Measurements from ENCODE around the gene IGBP1. TPM values are rescaled to one million over a fixed set of nuclear protein-coding genes. Genes with fewer than 3 reads are reported as not detected.
A peak's percentile ranks its signal among the peaks of the same experiment; 100 is the strongest.
"Not testable (repeated sequence)": the region's sequence is repeated elsewhere in the genome, so short reads cannot be mapped to it uniquely, and the experiment has no call there.

IGBP1 gene
- total and polyA plus RNA-seq, 4 donors: 65.2 to 79.5 (median 69.8) TPM

GRCh38 chrX:70175338-70175737, 42.1 kb downstream of the IGBP1 start:
- DNase-seq (ENCODE audit: low read depth in 4 of 6, low spot score in 6 of 6): no peak
- Histone ChIP-seq H3K27ac (ENCODE audit: low read depth, low read length) (no peak overlapping the region), H3K9me3 (ENCODE audit: control insufficient read depth, insufficient read depth, low read length) (no peaks in the 10 kb centered on the region), H3K27me3 (ENCODE audit: control insufficient read depth, insufficient read depth, low read length) (no peaks in the 10 kb centered on the region), H3K36me3 (ENCODE audit: control insufficient read depth, insufficient read depth, low read length) (no peaks in the 10 kb centered on the region), H3K4me1 (ENCODE audit: control insufficient read depth, insufficient read depth, low read length) (no peaks in the 10 kb centered on the region), H3K4me3 (ENCODE audit: low read depth, low read length) (no peak overlapping the region)
- WGBS (ENCODE audit: insufficient coverage): 83% methylated on average over 3 of the region's 7 CpGs

DNA sequence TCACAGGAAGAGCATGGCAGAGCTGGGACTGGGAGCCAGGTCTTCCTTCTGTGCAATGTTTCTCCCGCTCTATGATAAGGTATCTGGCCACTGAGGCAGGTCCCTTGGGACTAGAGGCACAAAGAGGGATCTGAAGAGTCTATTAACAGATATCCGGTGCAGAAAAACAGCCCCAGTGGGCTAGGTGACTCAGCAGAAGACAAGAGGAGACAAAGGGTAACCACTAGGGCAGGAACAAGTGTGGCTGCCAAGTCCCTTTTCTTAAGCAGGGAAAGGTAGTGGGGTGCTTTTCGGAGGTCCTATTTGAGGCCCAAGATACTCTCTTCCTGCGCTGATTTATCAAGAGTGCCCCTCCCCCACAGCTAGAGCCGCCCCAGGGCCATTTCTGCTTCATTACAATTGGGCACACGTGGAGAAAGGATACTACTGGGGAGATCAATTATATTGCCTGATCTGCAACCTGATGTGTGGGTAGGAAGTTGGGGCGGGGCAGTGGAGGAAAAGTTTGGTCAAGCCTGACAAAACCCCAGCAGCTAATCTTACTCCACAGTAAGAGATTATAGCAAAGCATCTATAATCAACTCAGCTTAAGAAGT, 43.8 kb downstream of the IGBP1 start, which contains the start of gene DGAT2L6:
Gene DGAT2L6 (plus strand): TSS at position 546 of the 596 bp plus-strand sequence. CDS start 100 bp downstream, outside the sequence.
- H3K27me3 ChIP-seq (ENCODE audit: control insufficient read depth, insufficient read depth, low read length): no peaks in the 10 kb centered on the region
- no peaks in the 10 kb centered on the region for H3K4me1 ChIP-seq (ENCODE audit: control insufficient read depth, insufficient read depth, low read length)
- no peak for DNase-seq (ENCODE audit: low read depth in 4 of 6, low spot score in 6 of 6)
- no peaks in the 10 kb centered on the region for H3K36me3 ChIP-seq (ENCODE audit: control insufficient read depth, insufficient read depth, low read length)
- WGBS (ENCODE audit: insufficient coverage): 60% methylated on average over 2 of the region's 7 CpGs
- H3K27ac ChIP-seq (ENCODE audit: low read depth, low read length): no peak within 1 kb of the TSS
- H3K9me3 ChIP-seq (ENCODE audit: control insufficient read depth, insufficient read depth, low read length): no peaks in the 10 kb centered on the region
- H3K4me3 ChIP-seq (ENCODE audit: low read depth, low read length): no peak within 1 kb of the TSS

DNA sequence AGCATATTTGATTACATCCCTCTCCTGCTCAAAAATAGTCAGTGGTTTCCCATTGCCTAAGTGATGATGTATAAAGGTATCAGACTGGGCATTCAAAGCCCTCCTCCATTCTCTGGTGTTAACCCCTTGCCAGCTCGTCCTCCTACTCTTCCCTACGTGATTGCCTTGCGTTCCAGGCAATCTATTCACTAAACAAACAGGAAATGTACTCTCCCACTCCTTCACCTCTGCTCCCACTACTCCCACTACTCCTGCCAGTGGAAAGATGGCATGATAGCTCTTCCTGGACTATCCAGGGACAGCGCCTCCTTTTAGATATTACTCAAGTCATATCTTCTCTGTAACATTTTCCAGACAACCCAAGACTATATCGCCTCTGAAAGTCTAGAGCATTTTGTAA, 49.8 kb downstream of the IGBP1 start:
- no peaks in the 10 kb centered on the region for H3K9me3 ChIP-seq (ENCODE audit: control insufficient read depth, insufficient read depth, low read length)
- no peaks in the 10 kb centered on the region for H3K27me3 ChIP-seq (ENCODE audit: control insufficient read depth, insufficient read depth, low read length)
- no peaks in the 10 kb centered on the region for H3K4me1 ChIP-seq (ENCODE audit: control insufficient read depth, insufficient read depth, low read length)
- no peak overlapping the region for H3K4me3 ChIP-seq (ENCODE audit: low read depth, low read length)
- H3K36me3 ChIP-seq (ENCODE audit: control insufficient read depth, insufficient read depth, low read length): no peaks in the 10 kb centered on the region
- H3K27ac ChIP-seq (ENCODE audit: low read depth, low read length): no peak overlapping the region
- WGBS (ENCODE audit: insufficient coverage): 59% methylated on average over 3 of the region's 5 CpGs
- DNase-seq (ENCODE audit: low read depth in 4 of 6, low spot score in 6 of 6): no peak

DNA sequence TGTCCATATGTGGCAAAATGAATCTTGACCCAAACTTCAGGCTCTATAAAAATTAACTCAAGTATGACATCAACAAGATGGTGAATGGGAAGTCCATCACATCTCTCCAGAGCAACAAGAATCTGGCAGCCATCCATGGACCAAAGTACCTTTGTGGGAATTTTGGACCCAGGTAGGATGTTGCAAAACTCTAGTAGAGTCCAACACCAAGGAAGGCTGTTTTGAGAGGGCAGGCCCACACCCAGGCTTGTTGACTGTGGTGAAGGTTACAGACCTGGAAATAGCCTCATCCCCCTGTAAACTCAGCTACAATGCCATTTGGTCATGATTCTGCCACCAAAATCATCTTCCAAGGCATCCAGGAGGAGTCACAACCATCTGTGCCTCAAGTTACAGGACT, 57.0 kb downstream of the IGBP1 start:
- Histone ChIP-seq H3K4me3 (ENCODE audit: low read depth, low read length) (no peak overlapping the region), H3K27me3 (ENCODE audit: control insufficient read depth, insufficient read depth, low read length) (no peaks in the 10 kb centered on the region), H3K4me1 (ENCODE audit: control insufficient read depth, insufficient read depth, low read length) (no peaks in the 10 kb centered on the region), H3K27ac (ENCODE audit: low read depth, low read length) (no peak overlapping the region), H3K9me3 (ENCODE audit: control insufficient read depth, insufficient read depth, low read length) (no peaks in the 10 kb centered on the region), H3K36me3 (ENCODE audit: control insufficient read depth, insufficient read depth, low read length) (no peaks in the 10 kb centered on the region)
- no peak for DNase-seq (ENCODE audit: low read depth in 4 of 6, low spot score in 6 of 6)

- H3K27ac ChIP-seq (ENCODE audit: low read depth, low read length): no peak overlapping the region
- no peaks in the 10 kb centered on the region for H3K9me3 ChIP-seq (ENCODE audit: control insufficient read depth, insufficient read depth, low read length)
- H3K36me3 ChIP-seq (ENCODE audit: control insufficient read depth, insufficient read depth, low read length): no peaks in the 10 kb centered on the region
- H3K27me3 ChIP-seq (ENCODE audit: control insufficient read depth, insufficient read depth, low read length): no peaks in the 10 kb centered on the region
- H3K4me3 ChIP-seq (ENCODE audit: low read depth, low read length): no peak overlapping the region
- WGBS (ENCODE audit: insufficient coverage): 20% methylated on average over 5 of the region's 12 CpGs
- H3K4me1 ChIP-seq (ENCODE audit: control insufficient read depth, insufficient read depth, low read length): no peaks in the 10 kb centered on the region
- peak in 2 of 6 donors; percentile 14 to 20 for DNase-seq (ENCODE audit: low read depth in 4 of 6, low spot score in 6 of 6)
Measured at GRCh38 chrX:70196961-70197720, 63.9 kb downstream of the IGBP1 start.

DNA sequence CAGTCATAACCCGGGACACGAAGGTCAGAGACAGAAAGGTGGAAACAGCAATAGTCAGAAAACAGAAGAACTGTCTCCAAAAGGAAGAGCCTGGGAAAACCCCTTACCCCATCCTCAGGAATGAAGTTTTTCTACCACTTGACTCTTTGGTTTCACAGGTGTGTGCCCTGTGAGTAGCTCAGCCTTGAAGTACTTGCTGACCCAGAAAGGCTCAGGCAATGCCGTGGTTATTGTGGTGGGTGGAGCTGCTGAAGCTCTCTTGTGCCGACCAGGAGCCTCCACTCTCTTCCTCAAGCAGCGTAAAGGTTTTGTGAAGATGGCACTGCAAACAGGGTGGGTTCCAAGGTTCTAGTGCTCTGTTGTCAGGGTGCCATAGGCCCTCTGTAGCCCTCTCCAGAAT, 68.5 kb downstream of the IGBP1 start:
- no peaks in the 10 kb centered on the region for H3K27me3 ChIP-seq (ENCODE audit: control insufficient read depth, insufficient read depth, low read length)
- DNase-seq (ENCODE audit: low read depth in 4 of 6, low spot score in 6 of 6): no peak
- 71% methylated on average over 3 of the region's 5 CpGs for WGBS (ENCODE audit: insufficient coverage)

DNA sequence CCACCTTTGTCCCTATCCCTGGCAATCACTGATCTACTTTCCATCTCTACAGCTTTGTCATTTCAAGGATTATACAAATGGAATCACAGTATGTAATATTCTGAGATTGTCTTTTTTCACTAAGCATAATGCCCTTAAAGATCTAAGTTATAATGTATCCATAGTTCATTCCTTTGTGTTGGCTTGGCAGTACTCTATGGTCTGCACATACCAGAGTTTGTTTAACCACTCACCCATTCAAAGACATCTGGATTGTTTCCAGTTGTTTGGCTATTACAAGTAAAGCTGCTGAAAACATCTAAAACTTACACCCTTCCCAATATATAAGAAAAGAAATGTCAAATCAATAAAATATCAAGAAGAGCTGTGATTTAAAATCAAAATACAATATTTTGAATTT, 75.2 kb downstream of the IGBP1 start:
- DNase-seq (ENCODE audit: low read depth in 4 of 6, low spot score in 6 of 6): no peak
- no peaks in the 10 kb centered on the region for H3K27me3 ChIP-seq (ENCODE audit: control insufficient read depth, insufficient read depth, low read length)
- H3K27ac ChIP-seq (ENCODE audit: low read depth, low read length): no peak overlapping the region
- H3K4me3 ChIP-seq (ENCODE audit: low read depth, low read length): no peak overlapping the region
- H3K4me1 ChIP-seq (ENCODE audit: control insufficient read depth, insufficient read depth, low read length): no peaks in the 10 kb centered on the region
- no peaks in the 10 kb centered on the region for H3K36me3 ChIP-seq (ENCODE audit: control insufficient read depth, insufficient read depth, low read length)
- H3K9me3 ChIP-seq (ENCODE audit: control insufficient read depth, insufficient read depth, low read length): no peaks in the 10 kb centered on the region

More for the DNA sequence above, 68.5 kb downstream of the IGBP1 start:
- H3K27ac ChIP-seq (ENCODE audit: low read depth, low read length): no peak overlapping the region
- no peaks in the 10 kb centered on the region for H3K36me3 ChIP-seq (ENCODE audit: control insufficient read depth, insufficient read depth, low read length)
- H3K4me3 ChIP-seq (ENCODE audit: low read depth, low read length): no peak overlapping the region
- no peaks in the 10 kb centered on the region for H3K4me1 ChIP-seq (ENCODE audit: control insufficient read depth, insufficient read depth, low read length)
- no peaks in the 10 kb centered on the region for H3K9me3 ChIP-seq (ENCODE audit: control insufficient read depth, insufficient read depth, low read length)

- 45% methylated on average over 2 of the region's 6 CpGs for WGBS (ENCODE audit: insufficient coverage)
- H3K4me3 ChIP-seq (ENCODE audit: low read depth, low read length); H3K27ac ChIP-seq (ENCODE audit: low read depth, low read length): not testable (repeated sequence)
Measured at GRCh38 chrX:70209570-70209969, 76.3 kb downstream of the IGBP1 start.

More at GRCh38 chrX:70209570-70209969, 76.3 kb downstream of the IGBP1 start:
- not testable (repeated sequence) for H3K27me3 ChIP-seq (ENCODE audit: control insufficient read depth, insufficient read depth, low read length); H3K36me3 ChIP-seq (ENCODE audit: control insufficient read depth, insufficient read depth, low read length); DNase-seq (ENCODE audit: low read depth in 4 of 6, low spot score in 6 of 6); H3K4me1 ChIP-seq (ENCODE audit: control insufficient read depth, insufficient read depth, low read length); H3K9me3 ChIP-seq (ENCODE audit: control insufficient read depth, insufficient read depth, low read length)

Measured in spinal cord (tissue), 10 donors.